Left renal pelvis (tissue), 4 donors: ENCODE results near the gene TMEM243. TPM values are rescaled to one million over a fixed set of nuclear protein-coding genes. Genes with fewer than 3 reads are reported as not detected.
A peak's percentile ranks its signal among the peaks of the same experiment; 100 is the strongest.
"Not testable (repeated sequence)": the region's sequence is repeated elsewhere in the genome, so short reads cannot be mapped to it uniquely, and the experiment has no call there.

Experiments used
- DNase-seq, 4 donors: peaks; one replicate each; pipeline ENCODE4 v3.0.0-alpha.2; 2013; ENCODE audit warnings: low read depth in 4 of 4, low spot score in 3 of 4
- polyA plus RNA-seq, 4 donors: library from polyadenylated mRNA; unstranded; fragments of 120-200 nt; gene quantifications; one replicate each; pipeline ENCODE4 v1.2.1, GENCODE V29; 2013; ENCODE audit not compliant: insufficient read length in 4 of 4

The TMEM243 gene
- polyA plus RNA-seq = 10 to 100 TPM; 31.5 to 47.2 (median 39.7) TPM

DNA sequence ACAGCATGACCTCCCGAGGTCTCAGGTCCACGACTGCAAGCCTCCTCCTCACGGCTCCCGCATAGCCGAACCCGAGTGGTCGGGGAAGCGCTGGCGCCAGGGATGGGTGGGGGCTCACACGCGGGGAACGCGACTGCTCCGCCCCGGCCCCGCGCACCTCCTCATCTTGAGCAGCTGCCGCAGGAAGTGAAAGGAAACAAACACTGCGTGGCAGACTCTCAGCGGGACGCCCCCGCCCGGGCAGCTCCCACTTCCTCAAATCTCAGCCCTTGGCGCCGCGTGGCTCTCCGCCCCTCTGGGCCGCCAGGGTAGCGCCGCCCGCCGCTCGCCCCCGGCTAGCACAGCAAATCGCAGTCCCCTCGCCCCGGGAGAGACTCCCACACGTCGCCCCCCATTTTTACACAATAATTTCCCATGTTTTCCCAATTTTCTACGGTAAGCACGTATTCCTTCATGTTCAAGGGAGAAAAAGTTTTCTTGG is at the start of gene TMEM243:
TSS of gene TMEM243 (minus strand) at position 188 of the 481 bp plus-strand sequence. CDS start 229 bp downstream, outside the sequence.
- peak in 2 of 4 donors; percentile 25 to 46 for DNase-seq

- DNase-seq = no peak
Measured at GRCh38 chr7:87267239-87267900, 47.8 kb upstream of the TMEM243 start.

GRCh38 chr7:87263537-87263936 is 44.0 kb upstream of the TMEM243 start:
- DNase-seq = no peak

- DNase-seq = no peak
Measured at GRCh38 chr7:87253589-87254087, 34.1 kb upstream of the TMEM243 start.

DNA sequence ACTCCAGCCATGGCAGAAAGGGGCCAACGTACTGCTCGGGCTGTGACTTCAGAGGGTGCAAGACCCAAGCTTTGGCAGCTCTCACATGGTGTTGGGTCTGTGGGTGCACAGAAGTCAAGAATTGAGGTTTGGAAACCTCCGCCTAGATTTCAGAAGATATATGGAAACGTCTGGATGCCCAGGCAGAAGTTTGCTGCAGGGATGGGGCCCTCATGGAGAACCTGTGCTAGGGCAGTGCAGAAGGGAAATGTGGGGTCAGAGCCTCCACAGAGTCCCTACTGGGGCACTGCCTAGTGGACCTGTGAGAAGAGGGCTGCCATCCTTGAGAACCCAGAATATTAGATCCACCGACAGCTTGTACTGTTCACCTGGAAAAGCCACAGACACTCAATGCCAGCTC is 26.1 kb upstream of the TMEM243 start:
- DNase-seq = not testable (repeated sequence)

DNA sequence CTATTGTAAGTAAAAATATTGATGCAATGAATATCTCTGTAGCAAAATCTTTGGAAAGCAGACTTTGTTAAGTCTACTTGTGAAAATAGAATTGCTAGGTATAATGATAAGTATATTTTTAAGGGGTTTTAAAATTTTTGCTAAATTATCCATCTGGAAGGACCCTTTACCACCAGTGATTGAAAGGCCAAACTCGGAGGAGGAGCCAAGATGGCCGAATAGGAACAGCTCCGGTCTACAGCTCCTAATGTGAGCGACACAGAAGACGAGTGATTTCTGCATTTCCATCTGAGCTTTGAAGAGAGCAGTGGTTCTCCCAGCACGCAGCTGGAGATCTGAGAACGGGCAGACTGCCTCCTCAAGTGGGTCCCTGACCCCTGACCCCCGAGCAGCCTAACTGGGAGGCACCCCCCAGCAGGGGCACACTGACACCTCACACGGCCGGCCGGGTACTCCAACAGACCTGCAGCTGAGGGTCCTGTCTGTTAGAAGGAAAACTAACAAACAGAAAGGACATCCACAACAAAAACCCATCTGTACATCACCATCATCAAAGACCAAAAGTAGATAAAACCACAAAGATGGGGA is 19.0 kb upstream of the TMEM243 start:
- not testable (repeated sequence) for DNase-seq

GRCh38 chr7:87234949-87235348 is 15.4 kb upstream of the TMEM243 start:
- no peak for DNase-seq

DNA sequence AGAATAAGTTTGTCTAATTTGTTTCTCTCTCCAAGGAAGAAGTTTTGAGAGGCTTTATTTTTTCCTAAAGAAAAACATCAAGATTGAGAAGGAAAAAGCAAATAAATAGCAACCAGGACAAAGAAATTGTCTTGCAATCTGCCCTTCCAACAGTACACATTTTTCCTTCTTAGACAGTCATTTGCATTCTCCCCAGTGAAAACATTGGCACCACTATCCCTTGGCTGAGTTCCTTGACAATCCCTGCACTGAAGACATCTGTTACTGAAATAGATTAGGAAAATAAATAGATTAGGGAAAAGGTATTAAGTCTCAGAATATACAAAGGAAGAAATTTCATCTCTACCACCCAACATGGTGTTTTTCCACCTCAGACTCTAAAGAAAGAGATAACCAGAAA is 12.2 kb upstream of the TMEM243 start:
- no peak for DNase-seq

DNA sequence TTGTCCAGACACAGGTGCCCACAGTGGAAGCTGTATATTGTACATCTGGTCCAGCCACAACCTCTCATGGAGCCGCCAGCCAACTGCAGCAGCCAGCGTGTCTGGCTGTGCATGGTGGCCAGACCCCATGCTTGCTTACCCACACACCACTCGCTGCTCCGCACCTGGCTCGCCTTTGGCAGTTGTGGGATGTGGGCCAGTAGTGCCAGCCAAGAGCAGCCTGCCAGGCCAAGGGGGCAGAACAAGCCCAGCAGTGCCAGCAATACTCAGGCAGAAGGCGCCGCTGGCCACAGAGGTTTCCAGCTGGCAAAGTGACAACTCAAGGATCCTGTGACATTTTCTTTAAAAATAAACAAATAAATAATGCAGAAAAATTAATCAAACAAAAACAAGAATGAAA is 11.7 kb upstream of the TMEM243 start:
- no peak for DNase-seq

DNA sequence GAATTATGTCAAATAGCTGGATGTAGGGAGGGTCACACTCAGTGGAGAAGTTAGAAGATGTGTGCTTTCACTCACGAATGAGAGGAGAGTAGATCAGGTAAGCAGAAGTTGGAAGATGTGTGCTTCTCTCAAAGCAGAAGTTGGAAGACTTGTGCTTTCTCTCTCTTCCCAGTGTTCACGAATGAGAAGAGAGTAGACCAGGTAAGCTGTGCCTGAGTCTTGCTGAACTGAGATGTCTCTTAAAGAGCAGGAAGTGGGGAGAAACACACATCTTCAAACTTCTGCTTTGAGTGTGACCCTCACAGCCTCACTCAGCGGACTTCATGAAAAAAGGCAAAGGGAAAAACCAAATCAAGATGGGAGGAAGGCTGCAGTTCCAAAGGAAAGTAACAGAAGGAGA is 7.0 kb upstream of the TMEM243 start:
- no peak for DNase-seq

- no peak for DNase-seq
Measured at GRCh38 chr7:87225696-87226095, 6.2 kb upstream of the TMEM243 start.

DNA sequence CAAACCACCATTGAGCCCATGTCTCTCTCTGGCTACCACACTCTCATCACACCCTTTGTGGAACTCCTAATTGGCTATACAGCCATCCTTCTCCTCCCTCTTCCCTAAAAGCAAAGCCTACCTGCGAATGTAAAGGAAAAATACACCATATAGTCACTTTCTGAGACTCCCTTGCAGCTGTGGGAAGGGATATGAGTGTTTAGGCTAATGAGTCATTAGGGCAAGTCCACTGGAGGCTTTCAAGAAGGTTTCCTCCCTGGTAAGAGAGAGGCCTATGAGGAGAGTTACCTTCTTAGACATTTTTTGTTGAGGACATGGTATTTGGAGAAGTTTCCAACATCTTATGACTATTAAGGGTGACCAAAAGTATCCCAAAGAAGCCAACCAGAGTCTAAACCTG is 4.1 kb upstream of the TMEM243 start:
- no peak for DNase-seq

GRCh38 chr7:87220734-87221215 is 1.2 kb upstream of the TMEM243 start:
- peak in 1 of 4 donors; percentile 27 for DNase-seq

DNA sequence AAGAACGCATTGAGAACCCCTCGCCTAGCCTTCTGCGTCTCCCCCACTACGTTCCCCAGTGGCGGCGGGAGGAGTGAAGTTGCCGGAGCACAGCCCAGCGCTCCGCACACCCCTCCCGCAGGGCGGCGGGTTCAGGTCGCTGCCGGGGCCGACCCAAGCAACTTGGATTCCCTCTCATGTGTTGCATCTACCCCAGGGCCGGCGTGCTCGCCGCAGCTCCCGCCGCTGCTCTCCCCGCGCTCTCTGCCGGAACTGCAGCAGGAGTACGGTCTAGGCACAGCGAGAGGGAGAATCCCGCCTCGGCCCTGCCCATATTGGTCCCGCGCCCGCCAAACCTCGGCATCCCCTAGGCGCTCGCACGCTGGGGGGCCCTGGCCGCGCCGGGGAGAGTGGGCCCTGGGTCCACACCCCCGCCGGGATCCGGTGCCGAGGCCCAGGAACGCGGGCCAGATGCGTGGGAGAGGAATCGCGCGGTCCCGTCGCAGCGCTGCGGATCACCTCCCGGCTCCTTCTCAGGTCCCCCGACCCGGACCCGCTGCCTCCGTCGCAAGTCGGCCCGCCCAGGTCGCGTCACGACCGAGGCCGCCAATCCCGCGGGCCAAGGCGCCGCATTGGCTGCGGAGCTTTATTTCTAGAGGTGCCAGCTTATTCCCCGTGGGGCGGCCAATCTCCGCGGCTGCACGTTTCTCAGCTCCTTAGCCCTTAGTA is 648 bp upstream of the TMEM243 start:
- peak in 2 of 4 donors; percentile 47 to 50 for DNase-seq

- DNase-seq = peak in 2 of 4 donors; percentile 14 to 28
Measured at GRCh38 chr7:87218796-87219544, 562 bp downstream of the TMEM243 start.

DNA sequence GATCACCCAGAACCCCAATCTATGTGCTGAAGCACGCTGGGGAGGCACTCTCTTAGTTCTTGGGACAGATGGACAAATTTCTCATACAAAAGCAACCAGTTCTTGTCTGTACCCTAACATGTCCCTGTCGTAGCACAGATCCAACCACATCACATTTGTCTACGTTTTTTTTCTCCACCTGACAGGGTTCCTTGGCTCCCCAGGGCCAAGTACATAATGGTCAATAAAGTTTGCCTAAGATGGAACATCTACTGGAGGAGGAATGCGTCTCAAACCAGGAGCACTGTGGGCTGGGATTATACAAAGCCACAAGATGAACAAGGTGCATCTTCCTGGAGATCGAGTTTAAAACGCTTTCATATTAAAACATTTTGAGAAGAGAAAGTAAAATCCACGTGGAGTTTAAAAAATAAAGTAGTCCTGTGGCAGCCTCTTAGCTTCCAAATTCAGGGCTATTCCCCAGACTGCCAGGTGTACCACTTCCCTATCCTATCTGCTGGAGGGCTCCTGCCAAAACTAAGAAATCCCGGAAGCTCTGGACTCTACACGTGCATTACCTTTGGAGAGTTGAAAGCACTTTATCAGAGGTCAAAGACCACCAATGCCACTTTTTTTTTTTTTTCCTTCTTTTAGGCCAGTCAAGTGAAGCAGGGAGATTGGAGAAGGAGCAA is 1.4 kb downstream of the TMEM243 start:
- no peak for DNase-seq

GRCh38 chr7:87216701-87217508 is 2.6 kb downstream of the TMEM243 start:
- peak in 1 of 4 donors; percentile 14 for DNase-seq

DNA sequence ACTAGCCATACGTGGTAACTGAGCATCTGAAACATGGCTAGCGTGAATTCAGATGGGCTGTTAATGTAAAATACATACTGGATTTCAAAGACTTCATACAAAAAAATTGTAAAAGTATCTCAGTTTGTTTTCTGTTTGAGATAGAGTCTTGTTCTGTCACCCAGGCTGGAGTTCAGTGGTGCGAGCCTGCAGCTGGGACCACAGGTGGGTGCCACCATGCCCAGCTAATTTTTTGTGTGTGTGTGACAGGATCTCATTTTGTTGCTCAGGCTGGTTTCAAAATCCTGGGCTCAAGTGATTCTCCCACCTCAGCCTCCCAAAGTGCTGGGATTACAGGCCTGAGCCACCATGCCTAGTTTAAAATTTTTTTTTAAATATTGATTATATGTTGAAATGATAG is 4.5 kb downstream of the TMEM243 start:
- DNase-seq = no peak

DNA sequence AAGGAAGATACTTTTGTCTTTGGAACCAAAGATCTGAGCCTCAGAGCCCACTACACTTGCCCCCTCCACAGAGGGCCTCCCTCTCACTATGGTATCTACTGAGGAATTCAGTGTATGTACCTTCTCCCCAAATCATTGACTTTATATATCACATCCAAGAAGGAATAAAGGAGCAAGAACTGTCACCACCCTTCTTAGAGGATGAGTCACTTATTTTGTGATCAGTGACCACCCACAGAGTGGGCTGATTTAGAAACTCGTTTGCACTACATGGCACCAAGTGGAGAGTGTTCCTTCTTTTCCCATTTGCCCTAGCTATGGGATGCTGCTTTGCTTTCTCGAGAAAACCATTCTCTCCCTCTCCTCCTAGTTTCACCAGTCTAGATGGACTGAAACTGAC is 5.7 kb downstream of the TMEM243 start:
- DNase-seq = no peak
